ENCODE results near the gene TSPO2. TPM values are rescaled to one million over a fixed set of nuclear protein-coding genes. Genes with fewer than 3 reads are reported as not detected.

The TSPO2 gene
- total and polyA plus RNA-seq, 2 of the 13 experiments (the other 11 are each of a cell fraction or from before 2014, with no cell fraction given) = 0.55 TPM; not detected in 1

- TF ChIP-seq KIAA2018 (CRISPR knock-in tag; IDR thresholded peaks at IDR 0.05; ENCODE audit: borderline replicate concordance) = 0 out of 2 replicates have a peak, but pooled peaks have one; percentile 49
- no peak for TF ChIP-seq SOX13 (IDR thresholded peaks at IDR 0.05)
- TF ChIP-seq SOX13 (CRISPR knock-in tag; conservative IDR thresholded peaks at IDR 0.05 in 1 of 2, IDR thresholded peaks at IDR 0.05 in 1 of 2) = peak in 1 of 2 experiments; percentile 32; a peak in 1 of 4 replicates
- TF ChIP-seq RBM39 (IDR thresholded peaks at IDR 0.05; ENCODE audit: low read depth, low read length, poor library complexity, severe bottlenecking) = peak; percentile 65
- no peak; the same call in 1 of the 2 replicates for TF ChIP-seq KAT8 (CRISPR knock-in tag; IDR thresholded peaks at IDR 0.05)
- TF ChIP-seq GABPB1 (CRISPR knock-in tag; IDR thresholded peaks at IDR 0.05) = peak; percentile 92
- TF ChIP-seq SMC3 (IDR thresholded peaks at IDR 0.05; ENCODE audit: low read length) = no peak
- peak; percentile 28; the same call in 1 of the 2 replicates for TF ChIP-seq BHLHE40 (IDR thresholded peaks at IDR 0.05; ENCODE audit: low read length)
- TF ChIP-seq RARG (CRISPR knock-in tag; IDR thresholded peaks at IDR 0.05; ENCODE audit: low read depth) = no peak
- TF ChIP-seq FOXO4 (CRISPR knock-in tag; conservative IDR thresholded peaks at IDR 0.05) = no peak
- TF ChIP-seq NFE2 (CRISPR knock-in tag; IDR thresholded peaks at IDR 0.05) = no peak
- no peak for TF ChIP-seq ZNF20 (CRISPR knock-in tag; IDR thresholded peaks at IDR 0.05)
- TF ChIP-seq ZNF205 (CRISPR knock-in tag; IDR thresholded peaks at IDR 0.05) = no peak
- TF ChIP-seq ZZZ3 (CRISPR knock-in tag; IDR thresholded peaks at IDR 0.05; ENCODE audit: borderline replicate concordance) = peak; percentile 4; the same call in 1 of the 2 replicates
- peak; percentile 40; the same call in 1 of the 2 replicates for TF ChIP-seq NCOA2 (CRISPR knock-in tag; IDR thresholded peaks at IDR 0.05)
- peak; percentile 39 for TF ChIP-seq FOXA3 (CRISPR knock-in tag; IDR thresholded peaks at IDR 0.05)
- TF ChIP-seq DRAP1 (CRISPR knock-in tag; IDR thresholded peaks at IDR 0.05) = peak; percentile 68
- TF ChIP-seq LCORL (IDR thresholded peaks at IDR 0.05) = no peak
- peak; percentile 85 for TF ChIP-seq LCORL (CRISPR knock-in tag; IDR thresholded peaks at IDR 0.05)
- peak; percentile 40 for TF ChIP-seq HDAC2 (CRISPR knock-in tag; IDR thresholded peaks at IDR 0.05)
Measured at GRCh38 chr6:41073203-41073967, 31.1 kb downstream of the TSPO2 start (continued).

Measured in HepG2 (cell line).